T-helper 1 cell treated with Interleukin-12 subunit alpha and Interleukin-12 subunit beta and Interleukin-4 antibody, amounts not matched to agents 30 μg/mL and 1 μg/mL, for 36 hours (primary cell): ENCODE data around the gene THSD4.

Experiments used
- H3K27ac Mint-ChIP-seq: one replicate; pipeline ENCODE4 v1.8.0; 2021; ENCODE audit warnings: mild to moderate bottlenecking, mixed read lengths
- H3K27me3 Mint-ChIP-seq: one replicate; pipeline ENCODE4 v1.8.0; 2021; ENCODE audit warnings: low read depth, mixed read lengths
- H3K36me3 Mint-ChIP-seq: one replicate; pipeline ENCODE4 v1.8.0; 2021; ENCODE audit warnings: low read depth, mixed read lengths
- H3K4me1 Mint-ChIP-seq: one replicate; pipeline ENCODE4 v1.8.0; 2021; ENCODE audit warnings: low read depth, mixed read lengths
- H3K4me3 Mint-ChIP-seq: one replicate; pipeline ENCODE4 v1.8.0; 2021; ENCODE audit warnings: mild to moderate bottlenecking, moderate library complexity, mixed read lengths
- H3K9me3 Mint-ChIP-seq: one replicate; pipeline ENCODE4 v1.8.0; 2021; ENCODE audit warnings: mixed read lengths

The THSD4 gene

DNA sequence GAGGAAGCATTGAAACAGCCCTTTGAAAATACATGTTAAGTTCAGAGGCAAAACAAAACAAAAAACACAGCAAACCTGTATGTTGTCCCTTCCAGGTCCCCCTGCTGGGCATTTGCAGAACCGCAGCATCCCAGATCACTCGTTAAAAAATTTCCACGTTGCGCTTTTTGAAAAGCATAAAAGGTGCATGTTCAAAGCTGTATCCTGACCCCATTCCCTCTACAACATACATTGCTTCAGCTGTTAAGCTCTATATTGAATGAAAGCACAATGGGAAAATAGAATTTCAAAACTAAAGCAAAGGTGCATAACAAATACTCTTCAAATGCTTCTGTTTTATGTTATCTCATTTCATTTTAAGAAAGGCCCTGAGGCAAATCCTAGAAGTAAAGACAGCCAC lies 328.3 kb downstream of the THSD4 start:
- Mint-ChIP-seq H3K9me3 (no peaks in the 10 kb centered on the region), H3K36me3 (no peaks in the 10 kb centered on the region), H3K27ac (no peak overlapping the region), H3K4me3 (no peak overlapping the region), H3K27me3 (peaks cover 8% of the 10 kb centered on the region), H3K4me1 (no peaks in the 10 kb centered on the region)

DNA sequence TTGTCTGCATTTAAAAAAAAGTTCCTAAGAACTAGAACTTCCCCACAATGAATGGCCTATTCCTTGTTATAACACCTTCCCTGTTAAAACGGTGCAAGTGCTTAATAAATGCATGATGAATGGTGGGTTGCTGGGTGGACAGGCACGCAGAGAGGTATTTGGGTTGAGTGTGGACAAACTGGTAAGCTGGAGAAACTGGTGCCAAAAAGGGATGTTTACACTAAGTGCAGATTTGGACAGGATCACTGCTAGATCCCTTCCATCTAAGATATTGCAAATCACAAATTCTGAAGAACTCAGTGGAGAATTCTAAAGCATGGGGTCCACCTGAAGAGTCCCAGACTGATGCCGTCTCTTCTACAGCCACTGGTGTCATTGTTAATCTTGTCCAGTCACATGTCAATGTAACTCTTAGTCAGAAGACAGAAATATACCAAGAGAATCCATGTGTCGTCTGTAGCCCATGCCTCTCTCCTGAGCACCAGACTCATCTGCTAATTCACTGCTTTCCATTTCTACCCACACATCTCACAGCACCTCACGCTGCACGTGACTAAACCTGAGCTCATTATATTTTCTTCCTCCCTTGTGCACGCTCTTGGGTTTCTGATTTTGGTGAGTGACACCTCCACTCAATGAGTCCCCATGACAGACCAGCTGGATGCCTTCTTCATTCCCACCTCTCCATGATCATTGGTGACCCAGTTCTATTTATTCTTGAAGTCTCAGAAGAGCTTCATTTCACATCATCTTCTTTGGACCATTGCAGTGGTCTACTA lies 328.9 kb downstream of the THSD4 start:
- H3K27ac Mint-ChIP-seq: no peak overlapping the region
- H3K4me3 Mint-ChIP-seq: no peak overlapping the region
- H3K9me3 Mint-ChIP-seq: no peaks in the 10 kb centered on the region
- H3K27me3 Mint-ChIP-seq: peaks cover 8% of the 10 kb centered on the region
- H3K4me1 Mint-ChIP-seq: no peaks in the 10 kb centered on the region
- H3K36me3 Mint-ChIP-seq: no peaks in the 10 kb centered on the region

DNA sequence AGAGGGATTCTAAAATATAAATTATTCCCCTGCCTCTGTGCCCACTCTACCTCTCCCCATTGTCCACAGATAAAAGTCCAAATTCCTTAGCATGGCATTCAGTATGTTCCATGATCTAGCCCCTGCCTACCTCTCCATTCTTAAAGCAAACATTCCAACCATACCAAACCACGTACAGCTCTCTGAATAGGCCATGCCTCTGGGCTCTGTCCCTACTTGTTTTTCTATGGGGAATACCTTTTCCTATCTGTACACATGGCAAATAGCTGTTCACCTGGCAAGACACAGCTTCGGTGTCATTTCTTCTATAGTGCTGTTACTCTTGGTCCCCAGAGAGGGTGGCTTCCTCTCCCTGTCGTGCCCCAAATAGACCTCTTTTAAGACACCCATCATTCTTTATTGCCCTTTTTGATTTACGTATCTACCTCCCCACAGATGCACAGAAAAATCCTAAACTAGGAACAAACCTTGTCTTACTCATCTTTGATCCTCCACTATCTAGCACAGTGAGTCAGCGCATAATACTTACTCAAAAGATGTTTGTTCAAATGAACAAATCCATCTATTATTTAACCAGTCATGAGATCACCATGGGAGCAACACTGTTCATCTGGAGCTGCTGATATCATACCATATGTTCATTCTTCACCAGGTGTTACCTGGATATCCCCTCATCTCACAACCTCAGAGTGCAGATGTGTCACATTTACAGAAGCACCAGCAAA lies 329.8 kb downstream of the THSD4 start:
- no peaks in the 10 kb centered on the region for H3K9me3 Mint-ChIP-seq
- no peak overlapping the region for H3K27ac Mint-ChIP-seq
- H3K4me3 Mint-ChIP-seq: no peak overlapping the region
- peaks cover 8% of the 10 kb centered on the region for H3K27me3 Mint-ChIP-seq
- H3K4me1 Mint-ChIP-seq: no peaks in the 10 kb centered on the region
- H3K36me3 Mint-ChIP-seq: no peaks in the 10 kb centered on the region

DNA sequence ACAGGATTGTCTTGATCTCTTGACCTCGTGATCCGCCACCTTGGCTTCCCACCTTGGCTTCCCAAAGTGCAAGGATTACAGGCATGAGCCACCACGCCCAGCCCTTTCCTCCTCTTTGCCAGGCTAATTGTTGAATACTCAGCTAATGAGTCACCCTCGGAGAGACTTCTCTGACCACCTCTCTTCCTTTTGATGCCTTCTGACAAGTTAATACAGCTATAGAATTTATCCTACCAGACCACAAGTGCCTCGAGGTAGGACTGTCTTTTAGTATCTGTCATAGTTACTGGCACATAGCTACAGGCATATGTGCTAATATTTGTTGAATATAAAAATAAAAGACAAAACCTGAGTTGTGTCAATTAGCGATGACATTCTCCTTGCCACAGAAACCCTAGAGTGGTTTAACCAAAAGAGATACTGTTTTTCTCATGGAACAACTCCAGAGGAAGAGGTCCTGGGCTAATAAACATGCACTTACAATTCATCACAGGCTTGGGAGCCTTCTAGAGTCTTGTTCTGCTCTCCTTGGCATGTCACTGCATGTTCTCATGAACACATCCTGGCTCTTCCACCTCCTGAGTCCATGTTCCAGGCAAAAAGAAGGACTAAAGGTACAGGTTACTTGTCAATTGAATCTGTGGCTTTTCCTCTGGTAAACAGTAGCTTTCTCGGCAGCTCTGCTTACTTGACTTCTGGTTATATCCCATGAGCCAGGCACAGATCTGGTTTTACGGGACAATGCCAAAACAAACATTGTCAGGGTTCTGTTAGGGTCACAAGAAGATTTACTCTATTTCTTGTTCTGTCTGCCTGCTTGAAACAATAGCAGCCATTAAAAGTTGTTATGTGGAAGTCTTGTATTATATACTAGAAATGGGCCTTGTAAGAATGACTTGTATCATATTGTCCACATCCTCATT lies 332.3 kb downstream of the THSD4 start:
- H3K4me1 Mint-ChIP-seq: no peaks in the 10 kb centered on the region
- no peaks in the 10 kb centered on the region for H3K36me3 Mint-ChIP-seq
- peaks cover 4% of the 10 kb centered on the region for H3K27me3 Mint-ChIP-seq
- no peak overlapping the region for H3K27ac Mint-ChIP-seq
- no peaks in the 10 kb centered on the region for H3K9me3 Mint-ChIP-seq
- H3K4me3 Mint-ChIP-seq: no peak overlapping the region

DNA sequence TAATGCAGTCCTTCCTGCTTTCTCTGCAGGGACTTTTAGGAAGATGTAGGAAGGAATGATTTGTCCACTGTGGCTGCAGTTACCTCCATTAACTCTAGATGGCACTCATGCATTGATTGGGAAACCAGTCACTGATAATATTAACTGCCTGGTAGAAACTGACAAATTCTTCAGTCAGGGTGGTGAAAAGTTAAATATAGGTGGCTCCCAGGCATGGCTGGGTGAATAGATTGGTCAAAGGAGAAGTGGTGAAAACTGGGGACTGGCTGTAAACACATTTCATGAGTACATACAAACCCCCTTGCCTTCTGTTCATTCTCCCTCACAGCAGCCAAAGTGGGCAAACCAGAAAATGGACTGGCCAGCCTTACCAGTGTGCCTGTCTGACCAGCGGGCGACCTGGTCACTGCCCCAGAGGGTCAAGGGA lies 333.4 kb downstream of the THSD4 start:
- H3K4me1 Mint-ChIP-seq: no peaks in the 10 kb centered on the region
- peaks cover 4% of the 10 kb centered on the region for H3K27me3 Mint-ChIP-seq
- no peaks in the 10 kb centered on the region for H3K9me3 Mint-ChIP-seq
- H3K27ac Mint-ChIP-seq: no peak overlapping the region
- H3K36me3 Mint-ChIP-seq: no peaks in the 10 kb centered on the region
- H3K4me3 Mint-ChIP-seq: no peak overlapping the region

DNA sequence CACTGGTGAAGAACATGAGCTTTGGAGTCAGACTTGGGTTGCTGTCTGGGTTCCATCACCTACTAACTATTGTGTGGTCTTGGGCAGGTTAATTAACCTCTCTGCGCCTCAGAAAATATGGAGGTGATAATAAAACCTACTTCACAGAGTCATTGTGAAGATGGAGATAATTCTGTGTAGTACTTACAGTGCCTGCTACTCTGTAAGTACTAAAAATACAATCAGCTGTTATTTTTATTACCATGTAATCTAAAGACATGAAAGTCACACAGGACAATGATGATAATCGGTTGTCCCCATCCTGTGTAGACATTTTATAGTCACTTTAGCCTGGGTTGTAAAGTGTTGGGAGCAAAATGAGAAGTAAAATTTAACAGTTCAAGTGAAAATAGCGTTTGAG lies 334.1 kb downstream of the THSD4 start:
- Mint-ChIP-seq H3K4me3 (no peak overlapping the region), H3K27ac (no peak overlapping the region), H3K36me3 (no peaks in the 10 kb centered on the region), H3K27me3 (peaks cover 4% of the 10 kb centered on the region), H3K9me3 (no peaks in the 10 kb centered on the region), H3K4me1 (no peaks in the 10 kb centered on the region)

DNA sequence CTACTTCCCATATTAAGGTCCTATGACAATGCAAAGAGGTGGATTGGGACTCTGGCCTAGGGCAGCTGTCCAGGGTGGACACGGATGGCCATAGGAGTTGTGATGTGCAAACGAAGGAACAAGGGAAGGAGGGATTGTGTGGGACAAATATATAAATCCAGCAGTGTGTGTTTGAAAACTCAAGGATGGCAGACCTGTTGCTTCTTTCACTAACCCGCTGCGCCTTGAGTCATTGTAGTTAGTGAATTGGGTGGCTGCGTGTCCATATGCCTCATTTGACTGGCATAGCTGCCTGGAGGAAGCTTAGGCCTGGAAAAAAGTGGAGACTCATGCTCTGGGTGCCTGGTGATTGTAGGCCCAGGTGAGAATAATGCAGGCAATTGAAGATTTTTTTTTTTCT lies 334.7 kb downstream of the THSD4 start:
- Mint-ChIP-seq H3K4me1 (no peaks in the 10 kb centered on the region), H3K4me3 (no peak overlapping the region), H3K36me3 (no peaks in the 10 kb centered on the region), H3K27ac (no peak overlapping the region), H3K27me3 (peaks cover 4% of the 10 kb centered on the region), H3K9me3 (no peaks in the 10 kb centered on the region)

DNA sequence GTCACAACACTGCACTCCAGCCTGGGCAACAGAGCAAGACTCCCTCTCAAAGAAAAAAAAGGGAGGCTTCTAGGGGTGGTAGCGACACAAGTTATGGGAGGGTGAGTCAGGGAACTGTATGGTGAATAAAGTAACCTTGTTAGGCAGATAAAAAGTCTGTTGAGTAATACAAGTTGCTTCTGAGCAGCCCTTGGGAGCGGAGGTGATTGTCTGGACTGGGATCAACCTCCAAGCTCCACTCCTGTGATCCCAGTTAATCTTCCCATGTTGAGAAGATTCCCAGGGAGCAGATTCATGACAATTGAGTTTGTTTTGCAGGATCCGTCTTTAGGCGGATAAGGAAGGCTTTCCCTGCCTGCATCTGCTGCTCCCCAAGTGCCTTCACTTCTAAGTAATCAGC lies 335.9 kb downstream of the THSD4 start:
- Mint-ChIP-seq H3K4me3 (no peak overlapping the region), H3K36me3 (no peaks in the 10 kb centered on the region), H3K27ac (no peak overlapping the region), H3K27me3 (peaks cover 4% of the 10 kb centered on the region), H3K4me1 (no peaks in the 10 kb centered on the region), H3K9me3 (no peaks in the 10 kb centered on the region)

DNA sequence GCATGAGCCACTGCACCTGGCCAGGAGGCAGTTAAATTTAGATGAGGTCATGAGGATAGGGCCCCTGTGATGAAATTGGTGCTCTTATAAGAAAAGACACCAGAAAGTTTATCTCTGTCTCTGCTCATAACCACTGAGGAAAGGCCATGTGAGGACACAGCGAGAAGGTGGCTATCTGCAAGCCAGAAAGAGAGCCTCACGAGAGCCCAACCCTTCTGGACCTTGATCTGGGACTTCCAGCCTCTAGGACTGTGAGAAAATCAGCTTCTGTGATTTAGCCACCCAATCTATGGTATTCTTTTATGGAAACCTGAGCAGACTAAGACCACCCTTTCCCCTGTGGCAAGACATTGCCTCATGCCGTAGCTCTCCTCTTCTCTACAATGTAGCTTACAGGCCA lies 337.6 kb downstream of the THSD4 start:
- no peak overlapping the region for H3K4me3 Mint-ChIP-seq
- no peak overlapping the region for H3K27ac Mint-ChIP-seq
- no peaks in the 10 kb centered on the region for H3K9me3 Mint-ChIP-seq
- H3K27me3 Mint-ChIP-seq: peaks cover 4% of the 10 kb centered on the region
- H3K4me1 Mint-ChIP-seq: no peaks in the 10 kb centered on the region
- H3K36me3 Mint-ChIP-seq: no peaks in the 10 kb centered on the region

DNA sequence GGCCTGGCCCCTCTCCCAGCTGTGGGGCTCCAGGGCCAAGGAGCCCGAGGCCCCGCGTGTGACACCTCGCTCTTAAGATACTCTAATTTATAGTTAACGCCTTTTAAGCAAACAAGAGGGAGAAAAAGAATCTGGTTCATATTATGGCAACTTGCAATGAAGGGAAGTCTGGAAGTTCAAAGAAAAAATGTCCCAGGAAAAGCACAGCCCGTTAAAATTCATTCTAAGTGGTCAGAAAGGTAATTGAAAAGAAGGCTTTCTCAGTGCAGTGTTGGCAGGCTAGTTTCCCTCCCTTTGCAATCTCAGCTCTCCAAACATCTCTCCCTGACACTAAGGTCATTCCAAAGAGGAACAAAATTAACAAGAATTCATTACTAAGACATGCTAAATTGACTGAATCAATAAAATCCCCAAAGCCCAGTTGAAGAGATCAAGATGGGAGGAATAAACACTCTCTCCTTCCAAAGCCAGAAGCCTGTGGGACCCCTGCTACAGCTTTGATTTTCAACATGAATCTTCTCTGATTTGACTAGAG lies 339.3 kb downstream of the THSD4 start:
- Mint-ChIP-seq H3K4me1 (no peaks in the 10 kb centered on the region), H3K4me3 (no peak overlapping the region), H3K9me3 (no peaks in the 10 kb centered on the region), H3K27me3 (peaks cover 4% of the 10 kb centered on the region), H3K27ac (no peak overlapping the region), H3K36me3 (no peaks in the 10 kb centered on the region)

DNA sequence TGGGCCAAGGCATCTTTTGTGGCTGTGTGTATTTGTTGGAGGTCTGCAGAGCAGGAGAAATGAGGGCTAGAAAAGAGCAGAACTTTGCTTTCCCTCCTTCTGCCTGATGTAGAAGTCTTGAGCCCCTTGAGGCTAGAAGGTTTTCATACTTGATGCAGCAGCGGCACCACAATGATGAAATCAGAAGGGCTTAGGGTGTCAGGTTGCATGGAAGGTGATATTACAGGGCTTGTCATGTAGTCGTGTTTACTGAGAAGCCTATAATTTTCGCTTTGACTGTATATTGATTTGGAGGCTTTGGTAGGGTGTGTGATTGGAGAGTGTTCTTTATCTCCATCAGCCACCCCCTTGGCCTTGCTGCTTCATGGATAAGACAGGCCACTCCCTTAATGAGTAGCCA lies 339.8 kb downstream of the THSD4 start:
- Mint-ChIP-seq H3K27ac (no peak overlapping the region), H3K27me3 (peaks cover 4% of the 10 kb centered on the region), H3K36me3 (no peaks in the 10 kb centered on the region), H3K4me1 (no peaks in the 10 kb centered on the region), H3K4me3 (no peak overlapping the region), H3K9me3 (no peaks in the 10 kb centered on the region)

DNA sequence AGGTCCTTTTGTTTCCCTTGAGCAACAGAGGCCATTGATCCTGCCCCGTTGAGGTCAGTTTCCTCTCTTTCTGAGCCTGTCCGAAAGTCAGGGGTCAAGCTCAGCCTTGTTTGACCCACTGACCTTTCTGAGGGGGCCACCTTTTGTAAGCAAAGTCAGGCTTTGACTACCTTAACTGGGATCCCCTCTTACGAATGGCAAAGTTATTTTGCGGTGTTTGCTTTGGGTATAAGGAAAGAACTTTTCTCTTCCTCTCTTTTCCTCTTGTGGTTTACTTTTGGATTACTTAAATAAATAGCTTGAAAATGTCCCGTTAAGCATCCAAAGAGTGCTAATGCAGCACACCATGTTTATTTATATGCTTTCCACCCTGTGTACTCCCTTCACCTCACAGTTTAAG lies 340.6 kb downstream of the THSD4 start:
- Mint-ChIP-seq H3K4me3 (no peak overlapping the region), H3K4me1 (no peaks in the 10 kb centered on the region), H3K36me3 (no peaks in the 10 kb centered on the region), H3K27me3 (peaks cover 4% of the 10 kb centered on the region), H3K9me3 (no peaks in the 10 kb centered on the region), H3K27ac (no peak overlapping the region)

DNA sequence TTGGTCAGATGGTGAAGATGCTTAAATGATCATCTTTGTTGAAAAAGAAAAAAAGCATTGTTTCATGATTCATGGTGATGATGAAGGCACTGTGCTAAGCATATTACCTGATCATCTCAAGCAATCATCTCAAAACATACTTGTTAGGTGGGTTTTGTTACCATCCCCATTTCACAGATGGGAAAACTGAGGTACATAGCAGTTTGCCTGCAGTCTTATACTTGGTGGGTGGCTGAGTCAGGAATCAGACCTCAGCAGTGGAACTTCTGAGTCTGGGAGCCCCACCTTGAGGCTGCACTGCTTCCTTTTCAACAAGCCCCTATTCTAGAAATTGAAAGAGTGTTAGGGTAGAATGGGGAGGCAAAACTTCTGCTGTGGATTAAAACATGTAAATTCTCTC lies 341.1 kb downstream of the THSD4 start:
- Mint-ChIP-seq H3K27ac (no peak overlapping the region), H3K27me3 (peaks cover 4% of the 10 kb centered on the region), H3K4me3 (no peak overlapping the region), H3K4me1 (no peaks in the 10 kb centered on the region), H3K36me3 (no peaks in the 10 kb centered on the region), H3K9me3 (no peaks in the 10 kb centered on the region)

DNA sequence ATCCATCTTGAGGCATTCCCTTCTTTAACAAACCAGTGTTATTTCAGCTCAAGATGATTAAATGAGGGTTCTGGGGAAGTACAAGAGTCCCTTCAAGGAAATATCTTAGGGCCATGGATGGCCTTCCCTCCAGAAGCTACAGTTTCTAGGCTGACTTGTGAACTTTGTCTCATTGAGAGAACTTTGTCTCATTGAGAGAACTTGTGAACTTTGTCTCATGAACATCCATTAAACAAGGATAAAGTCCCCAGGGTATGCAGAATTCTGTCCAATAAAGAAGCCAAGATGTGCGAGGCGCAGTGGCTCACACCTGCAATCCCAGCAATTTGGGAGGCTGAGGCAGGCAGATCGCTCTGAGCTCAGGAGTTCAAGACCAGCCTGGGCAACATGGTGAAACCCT lies 341.5 kb downstream of the THSD4 start:
- H3K4me1 Mint-ChIP-seq: no peaks in the 10 kb centered on the region
- peaks cover under 1% of the 10 kb centered on the region for H3K27me3 Mint-ChIP-seq
- no peak overlapping the region for H3K4me3 Mint-ChIP-seq
- no peaks in the 10 kb centered on the region for H3K36me3 Mint-ChIP-seq
- H3K9me3 Mint-ChIP-seq: no peaks in the 10 kb centered on the region
- H3K27ac Mint-ChIP-seq: no peak overlapping the region
